ENCODE measurements around the gene C11orf68. TPM values are rescaled to one million over a fixed set of nuclear protein-coding genes. Genes with fewer than 3 reads are reported as not detected.

The C11orf68 gene
- total and polyA plus RNA-seq, 10 of the 15 experiments (the other 5 are each of a cell fraction or from before 2014, with no cell fraction given), result 3.0 to 25.4 (median 16.7) TPM

GRCh38 chr11:65912845-65913244 lies 6.0 kb downstream of the C11orf68 start:
- ChIA-PET CTCF (interaction anchor here (0.9 to 6.5 kb wide), 7 partner anchors 15 to 53 kb away, joined by 3 to 89 read pairs (median 5); partner anchors contain the start of genes CCDC85B and FIBP), POLR2A (interaction anchor here (0.5 to 2.1 kb wide), 8 partner anchors 11 to 1566 kb away, joined by 3 to 34 read pairs (median 3); partner anchors contain the start of genes CCDC85B, FIBP and FOSL1), RAD21 (ENCODE audit: unreplicated experiment) (interaction anchor here (0.8 to 2.1 kb wide), 6 partner anchors 11 to 28 kb away, joined by 3 to 18 read pairs (median 8); partner anchors contain the start of genes CCDC85B and FIBP), SMC1A (ENCODE audit: uncharacterized antibody, unreplicated experiment) (interaction anchor here (0.7 to 3.2 kb wide), 7 partner anchors 9 to 109 kb away, joined by 3 to 24 read pairs (median 3); partner anchors contain the start of genes CCDC85B and FIBP)
- Histone ChIP-seq H3K4me2 (ENCODE audit: control insufficient read depth, insufficient read depth) (no peak overlapping the region; the same call in 1 of the 2 replicates), H3K27me3 (replicated peaks in 1 of 2; ENCODE audit: control insufficient read depth in 2 of 2, insufficient read depth in 2 of 2, low read length in 1 of 2) (no peaks in the 10 kb centered on the region), H4K20me1 (ENCODE audit: control insufficient read depth, insufficient read depth) (no peaks in the 10 kb centered on the region), H3K79me2 (ENCODE audit: control insufficient read depth, insufficient read depth, low read length) (peaks cover 11% of the 10 kb centered on the region), H3K36me3 (ENCODE audit: control insufficient read depth in 2 of 2, insufficient read depth in 2 of 2, low read length in 1 of 2) (no peaks in the 10 kb centered on the region; a peak in 1 of 4 replicates), H3K4me1 (ENCODE audit: control insufficient read depth, insufficient read depth, low read length) (peaks cover 41% of the 10 kb centered on the region), H3K4me3 (no peak overlapping the region), H2AFZ (ENCODE audit: control insufficient read depth, low read depth, low read length) (no peak overlapping the region), H3K9me3 (replicated peaks; ENCODE audit: control insufficient read depth, insufficient read depth, low read length) (no peaks in the 10 kb centered on the region), H3K27ac (ENCODE audit: control insufficient read depth, insufficient read depth) (peak overlapping the region; percentile 29; the same call in 1 of the 2 replicates), H3K9ac (ENCODE audit: control insufficient read depth, insufficient read depth, low read length) (no peak overlapping the region; the same call in 1 of the 2 replicates)
- intact Hi-C loops (cut with micrococcal nuclease; ENCODE audit: unreplicated experiment) (no loop called here), in situ Hi-C loops (cut with MboI) (no loop called here)
- DNase-seq (ENCODE audit: low read depth, low spot score), result no peak
- WGBS (ENCODE audit: insufficient coverage, insufficient replicate concordance, low lambda C conversion rate, missing lambda C conversion rate), result 28% methylated on average over 4 of the region's 4 CpGs
- BruUV-seq (replicated peaks), result no TSS peak
- FAIRE-seq, result no peak
- ATAC-seq, result peak; percentile 65
- TF ChIP-seq, protein P1, sequence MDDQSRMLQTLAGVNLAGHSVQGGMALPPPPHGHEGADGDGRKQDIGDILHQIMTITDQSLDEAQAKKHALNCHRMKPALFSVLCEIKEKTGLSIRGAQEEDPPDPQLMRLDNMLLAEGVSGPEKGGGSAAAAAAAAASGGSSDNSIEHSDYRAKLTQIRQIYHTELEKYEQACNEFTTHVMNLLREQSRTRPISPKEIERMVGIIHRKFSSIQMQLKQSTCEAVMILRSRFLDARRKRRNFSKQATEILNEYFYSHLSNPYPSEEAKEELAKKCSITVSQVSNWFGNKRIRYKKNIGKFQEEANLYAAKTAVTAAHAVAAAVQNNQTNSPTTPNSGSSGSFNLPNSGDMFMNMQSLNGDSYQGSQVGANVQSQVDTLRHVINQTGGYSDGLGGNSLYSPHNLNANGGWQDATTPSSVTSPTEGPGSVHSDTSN (IDR thresholded peaks at IDR 0.05; ENCODE audit: insufficient replicate concordance, low read depth, low read length), result no peak
- no peak for TF ChIP-seq RELA (IDR thresholded peaks at IDR 0.05; ENCODE audit: borderline replicate concordance, partially characterized antibody)
- TF ChIP-seq SREBF1 (IDR thresholded peaks at IDR 0.05; ENCODE audit: low read length), result no peak
- TF ChIP-seq IKZF2 (IDR thresholded peaks at IDR 0.05), result peak in 1 of 2 experiments; percentile 27; a peak in 2 of 4 replicates
- peak; percentile 53 for TF ChIP-seq IKZF1 (conservative IDR thresholded peaks at IDR 0.05)
- no peak for TF ChIP-seq NR2F1 (conservative IDR thresholded peaks at IDR 0.05)
- no peak for TF ChIP-seq ATF7 (IDR thresholded peaks at IDR 0.05; ENCODE audit: low read depth)
- no peak for TF ChIP-seq SMARCA5 (IDR thresholded peaks at IDR 0.05)
- no peak for TF ChIP-seq NFYB (IDR thresholded peaks at IDR 0.05; ENCODE audit: insufficient read depth, low read depth, low read length)
- TF ChIP-seq, protein P2, sequence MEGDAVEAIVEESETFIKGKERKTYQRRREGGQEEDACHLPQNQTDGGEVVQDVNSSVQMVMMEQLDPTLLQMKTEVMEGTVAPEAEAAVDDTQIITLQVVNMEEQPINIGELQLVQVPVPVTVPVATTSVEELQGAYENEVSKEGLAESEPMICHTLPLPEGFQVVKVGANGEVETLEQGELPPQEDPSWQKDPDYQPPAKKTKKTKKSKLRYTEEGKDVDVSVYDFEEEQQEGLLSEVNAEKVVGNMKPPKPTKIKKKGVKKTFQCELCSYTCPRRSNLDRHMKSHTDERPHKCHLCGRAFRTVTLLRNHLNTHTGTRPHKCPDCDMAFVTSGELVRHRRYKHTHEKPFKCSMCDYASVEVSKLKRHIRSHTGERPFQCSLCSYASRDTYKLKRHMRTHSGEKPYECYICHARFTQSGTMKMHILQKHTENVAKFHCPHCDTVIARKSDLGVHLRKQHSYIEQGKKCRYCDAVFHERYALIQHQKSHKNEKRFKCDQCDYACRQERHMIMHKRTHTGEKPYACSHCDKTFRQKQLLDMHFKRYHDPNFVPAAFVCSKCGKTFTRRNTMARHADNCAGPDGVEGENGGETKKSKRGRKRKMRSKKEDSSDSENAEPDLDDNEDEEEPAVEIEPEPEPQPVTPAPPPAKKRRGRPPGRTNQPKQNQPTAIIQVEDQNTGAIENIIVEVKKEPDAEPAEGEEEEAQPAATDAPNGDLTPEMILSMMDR (IDR thresholded peaks at IDR 0.05 in 2 of 3, conservative IDR thresholded peaks at IDR 0.05 in 1 of 3; ENCODE audit: control insufficient read depth in 2 of 3, extremely low read depth in 1 of 3, insufficient read depth in 1 of 3, low read depth in 3 of 3, low read length in 3 of 3), result no peak
- no peak for TF ChIP-seq HCFC1 (IDR thresholded peaks at IDR 0.05; ENCODE audit: low read length)
- no peak for TF ChIP-seq STAT3 (IDR thresholded peaks at IDR 0.05; ENCODE audit: low read depth, low read length)
- no peak for TF ChIP-seq BRCA1 (IDR thresholded peaks at IDR 0.05; ENCODE audit: low read depth, low read length)
- TF ChIP-seq MYB (IDR thresholded peaks at IDR 0.05; ENCODE audit: borderline replicate concordance, low read depth, low read length), result no peak
- TF ChIP-seq TCF7 (IDR thresholded peaks at IDR 0.05; ENCODE audit: borderline replicate concordance), result no peak
- TF ChIP-seq, protein P3, sequence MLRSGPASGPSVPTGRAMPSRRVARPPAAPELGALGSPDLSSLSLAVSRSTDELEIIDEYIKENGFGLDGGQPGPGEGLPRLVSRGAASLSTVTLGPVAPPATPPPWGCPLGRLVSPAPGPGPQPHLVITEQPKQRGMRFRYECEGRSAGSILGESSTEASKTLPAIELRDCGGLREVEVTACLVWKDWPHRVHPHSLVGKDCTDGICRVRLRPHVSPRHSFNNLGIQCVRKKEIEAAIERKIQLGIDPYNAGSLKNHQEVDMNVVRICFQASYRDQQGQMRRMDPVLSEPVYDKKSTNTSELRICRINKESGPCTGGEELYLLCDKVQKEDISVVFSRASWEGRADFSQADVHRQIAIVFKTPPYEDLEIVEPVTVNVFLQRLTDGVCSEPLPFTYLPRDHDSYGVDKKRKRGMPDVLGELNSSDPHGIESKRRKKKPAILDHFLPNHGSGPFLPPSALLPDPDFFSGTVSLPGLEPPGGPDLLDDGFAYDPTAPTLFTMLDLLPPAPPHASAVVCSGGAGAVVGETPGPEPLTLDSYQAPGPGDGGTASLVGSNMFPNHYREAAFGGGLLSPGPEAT (IDR thresholded peaks at IDR 0.05; ENCODE audit: low read depth), result 0 out of 2 replicates have a peak, but pooled peaks have one; percentile 16
- TF ChIP-seq EED (IDR thresholded peaks at IDR 0.05; ENCODE audit: low read depth), result peak; percentile 31; the same call in 1 of the 2 replicates
- TF ChIP-seq MXI1 (IDR thresholded peaks at IDR 0.05; ENCODE audit: low read depth, low read length), result no peak
- no peak for TF ChIP-seq RFX5 (IDR thresholded peaks at IDR 0.05; ENCODE audit: low read depth, low read length)
- no peak for TF ChIP-seq CHD4 (IDR thresholded peaks at IDR 0.05)
- no peak for TF ChIP-seq POU2F2 (IDR thresholded peaks at IDR 0.05; ENCODE audit: borderline replicate concordance, low read depth, low read length)
- peak; percentile 43; the same call in 1 of the 2 replicates for TF ChIP-seq TCF12 (IDR thresholded peaks at IDR 0.05; ENCODE audit: low read depth, low read length)

All from GM12878 (cell line).